T-helper 9 cell (primary cell): Measurements from ENCODE around the gene LDB3.

Experiments
- DNase-seq: peaks from one replicate; pipeline ENCODE4 v3.0.0-alpha.2; 2020

The LDB3 gene

GRCh38 chr10:86687750-86688149 lies 19.4 kb downstream of the LDB3 start:
- no peak for DNase-seq

GRCh38 chr10:86688398-86688921 lies 20.1 kb downstream of the LDB3 start:
- peak; percentile 29 for DNase-seq

GRCh38 chr10:86689146-86689545 lies 20.8 kb downstream of the LDB3 start:
- DNase-seq: no peak

DNA sequence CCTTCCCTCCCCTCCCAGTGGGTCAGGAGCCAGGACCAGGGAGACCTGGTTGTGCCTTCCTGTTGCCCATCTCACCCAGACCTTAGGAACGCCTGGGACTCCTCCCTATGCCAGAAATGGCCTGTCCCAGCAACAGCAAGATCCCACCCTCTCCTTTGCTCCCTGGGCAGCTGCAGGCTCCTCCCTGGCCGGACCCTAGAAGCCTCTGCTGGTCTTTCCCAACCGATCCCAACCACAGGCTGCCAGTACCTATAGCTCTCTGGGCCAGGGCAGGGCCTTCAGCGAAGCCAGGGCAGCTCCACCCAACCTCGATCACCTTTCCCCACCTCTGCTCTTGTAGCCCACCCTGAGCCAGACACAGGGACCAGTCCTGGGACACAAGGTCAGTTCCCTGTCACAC lies 21.9 kb downstream of the LDB3 start:
- DNase-seq: no peak

DNA sequence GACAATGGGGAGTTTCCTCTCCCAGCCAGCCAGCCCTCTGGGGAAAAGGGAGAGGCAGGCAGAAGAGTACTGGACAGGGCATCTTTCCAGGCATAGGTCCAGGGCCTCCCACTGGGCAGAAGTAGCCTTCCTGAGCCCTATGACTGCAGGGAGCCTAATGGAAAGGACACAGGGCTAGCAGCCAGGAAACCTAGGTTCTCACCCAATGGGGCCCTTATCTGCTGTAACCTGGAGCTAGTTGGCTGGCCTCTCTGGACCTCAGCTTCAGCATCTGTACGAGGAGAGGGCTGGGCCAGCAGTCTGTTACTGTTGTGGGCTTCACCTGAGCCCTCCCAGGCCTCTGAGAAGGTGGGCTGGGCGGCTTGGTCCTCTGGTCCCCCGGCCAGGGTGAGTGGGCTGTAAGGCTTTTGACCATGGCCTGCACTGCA lies 22.4 kb downstream of the LDB3 start:
- no peak for DNase-seq

DNA sequence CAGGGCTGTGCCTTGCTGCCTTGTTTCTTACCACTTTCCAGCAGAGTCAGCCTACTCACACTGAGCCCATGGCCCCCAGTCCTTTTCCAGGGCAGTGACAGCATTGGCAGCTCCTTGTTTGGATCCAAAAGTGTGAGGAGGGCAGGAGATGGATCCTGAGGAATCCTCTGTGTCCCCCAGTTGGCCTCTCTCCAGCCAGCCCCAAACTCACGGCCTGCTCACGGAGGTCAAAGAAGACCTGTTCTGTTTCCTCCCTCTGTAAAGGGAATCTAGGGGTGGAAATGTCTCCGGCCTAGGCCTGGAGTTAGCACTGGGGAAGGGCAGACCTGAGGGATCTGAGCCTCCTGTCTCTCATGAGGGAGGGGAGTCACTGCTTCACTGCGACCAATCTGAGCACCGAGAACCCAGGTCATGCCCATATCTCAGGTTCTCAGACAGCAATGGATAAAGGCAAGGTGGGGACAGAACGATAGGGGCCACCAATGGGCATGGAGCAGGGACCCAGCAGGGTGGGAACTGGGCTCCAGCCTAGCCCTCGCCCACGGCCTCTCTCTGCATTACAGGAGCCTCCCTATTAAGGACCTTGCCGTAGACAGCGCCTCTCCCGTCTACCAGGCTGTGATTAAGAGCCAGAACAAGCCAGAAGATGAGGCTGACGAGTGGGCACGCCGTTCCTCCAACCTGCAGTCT lies 23.2 kb downstream of the LDB3 start:
- no peak for DNase-seq

GRCh38 chr10:86692023-86692514 lies 23.8 kb downstream of the LDB3 start:
- DNase-seq: no peak

DNA sequence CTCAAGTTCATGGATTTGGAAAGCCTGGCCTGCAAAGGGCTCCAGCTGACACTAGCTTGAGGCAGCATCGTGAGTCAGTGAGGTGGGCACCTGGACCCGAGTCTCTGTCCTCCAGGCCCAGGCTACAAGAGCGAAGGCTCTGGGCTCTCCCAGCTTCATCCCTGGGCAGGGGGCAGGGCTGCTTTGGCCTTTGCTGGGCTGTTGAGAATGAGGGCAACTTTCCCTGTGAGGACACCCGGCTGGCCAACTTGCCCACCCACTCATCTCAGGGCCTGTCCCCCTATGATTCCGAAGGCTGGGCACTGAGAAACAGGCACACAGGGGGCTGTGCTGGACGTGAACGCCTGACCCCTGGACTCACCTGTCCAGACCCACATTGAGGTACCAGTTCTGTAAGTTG lies 24.4 kb downstream of the LDB3 start:
- no peak for DNase-seq

DNA sequence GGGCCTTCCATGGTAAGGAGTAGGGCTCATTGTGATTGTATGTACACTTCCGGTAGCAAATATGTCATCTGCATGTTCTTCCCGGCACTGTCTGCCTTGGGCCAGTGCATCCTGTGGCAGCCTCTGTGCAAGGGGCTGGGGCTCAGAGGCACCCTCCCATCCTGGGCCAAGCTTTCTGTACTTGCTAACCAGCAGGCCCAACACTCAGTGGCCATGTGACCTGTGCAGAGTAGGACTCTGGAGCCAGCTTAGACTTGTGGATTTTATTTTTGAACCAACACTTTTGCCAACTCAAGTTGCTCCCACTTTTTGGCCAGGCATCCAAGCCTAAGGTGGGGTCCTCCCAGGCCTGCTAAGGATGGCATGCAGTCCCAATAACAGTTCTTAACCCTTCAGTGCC lies 25.0 kb downstream of the LDB3 start:
- no peak for DNase-seq

- peak; percentile 25 for DNase-seq
These were observed 25.5 kb downstream of the LDB3 start for GRCh38 chr10:86693721-86694369.

- no peak for DNase-seq
These were observed 30.1 kb downstream of the LDB3 start for GRCh38 chr10:86698207-86698940.

DNA sequence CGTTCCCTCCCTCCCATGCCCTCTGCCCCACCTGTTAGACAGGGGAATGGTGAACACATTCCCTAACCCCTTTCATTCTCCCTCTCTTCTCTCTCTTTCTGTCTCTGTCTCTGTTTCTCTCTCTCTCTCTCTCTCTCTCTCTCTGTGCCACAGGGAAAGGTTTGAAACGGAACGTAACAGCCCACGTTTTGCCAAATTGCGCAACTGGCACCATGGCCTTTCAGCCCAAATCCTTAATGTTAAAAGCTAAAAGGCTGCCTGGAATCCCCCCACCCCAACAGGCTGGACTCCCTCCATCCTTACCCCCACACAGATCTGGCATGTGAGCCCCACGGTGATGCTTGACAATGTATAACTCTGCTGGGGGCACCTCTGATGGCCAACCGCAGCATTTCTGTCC lies 30.8 kb downstream of the LDB3 start:
- no peak for DNase-seq

DNA sequence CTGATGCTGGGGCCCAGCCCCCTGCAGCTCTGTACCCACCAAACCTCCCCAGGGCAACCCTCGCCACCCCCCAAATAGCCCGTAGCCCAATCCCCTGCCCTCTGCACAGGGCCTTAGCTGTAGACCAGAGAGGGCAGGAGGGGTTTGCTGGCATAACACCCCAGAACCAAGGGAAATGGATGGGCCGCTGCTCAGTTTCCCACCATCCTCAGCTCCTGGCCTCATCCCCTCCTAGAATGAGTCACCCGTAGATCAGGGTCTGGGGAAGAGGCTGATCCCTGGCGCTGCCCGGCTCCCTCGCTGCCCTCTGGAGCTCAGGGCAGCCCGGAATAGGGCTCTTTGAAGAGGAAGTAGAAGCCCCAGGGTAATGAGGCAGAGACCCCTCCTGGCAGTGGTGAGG lies 31.2 kb downstream of the LDB3 start:
- no peak for DNase-seq

DNA sequence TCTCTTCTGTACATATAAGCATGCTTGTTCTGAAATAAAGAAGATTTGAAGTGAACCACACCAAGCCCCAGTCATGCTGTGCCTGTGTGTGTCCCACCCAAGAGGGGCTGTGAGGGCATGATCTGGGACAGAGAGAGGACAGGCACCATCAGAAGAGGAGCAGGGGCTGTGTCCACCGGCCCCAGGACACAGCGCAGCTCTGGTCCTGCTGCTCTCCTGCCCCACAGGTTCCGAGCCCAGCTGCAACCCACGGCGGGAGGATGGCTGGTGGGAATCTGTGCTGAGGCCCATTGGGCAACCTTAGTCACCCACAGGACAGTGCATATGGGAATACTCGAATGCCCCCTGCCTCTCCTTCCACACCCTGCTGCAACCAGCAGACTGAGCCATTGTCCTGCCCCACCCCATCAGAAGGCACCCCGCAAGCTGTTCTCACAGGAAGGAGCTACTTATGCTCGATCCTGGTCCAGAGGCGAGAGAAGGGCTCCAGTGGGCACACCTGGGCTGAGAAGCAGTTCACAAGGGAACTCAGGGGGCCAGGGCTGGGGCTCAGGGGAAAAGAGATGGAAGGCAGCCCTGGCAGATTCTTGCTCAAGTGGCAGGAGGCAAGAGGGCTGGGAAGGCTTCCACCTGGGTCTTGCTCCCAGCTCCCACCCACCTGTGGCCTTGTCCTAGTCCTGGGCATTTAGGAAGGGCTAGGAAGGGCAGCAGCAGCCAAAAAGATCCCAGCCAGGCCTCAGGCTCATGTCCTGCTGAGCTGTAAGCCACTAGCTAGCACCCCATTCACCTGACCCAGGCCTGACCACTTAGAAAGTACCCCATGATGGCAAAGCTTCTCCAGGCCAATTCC lies 31.9 kb downstream of the LDB3 start:
- no peak for DNase-seq

DNA sequence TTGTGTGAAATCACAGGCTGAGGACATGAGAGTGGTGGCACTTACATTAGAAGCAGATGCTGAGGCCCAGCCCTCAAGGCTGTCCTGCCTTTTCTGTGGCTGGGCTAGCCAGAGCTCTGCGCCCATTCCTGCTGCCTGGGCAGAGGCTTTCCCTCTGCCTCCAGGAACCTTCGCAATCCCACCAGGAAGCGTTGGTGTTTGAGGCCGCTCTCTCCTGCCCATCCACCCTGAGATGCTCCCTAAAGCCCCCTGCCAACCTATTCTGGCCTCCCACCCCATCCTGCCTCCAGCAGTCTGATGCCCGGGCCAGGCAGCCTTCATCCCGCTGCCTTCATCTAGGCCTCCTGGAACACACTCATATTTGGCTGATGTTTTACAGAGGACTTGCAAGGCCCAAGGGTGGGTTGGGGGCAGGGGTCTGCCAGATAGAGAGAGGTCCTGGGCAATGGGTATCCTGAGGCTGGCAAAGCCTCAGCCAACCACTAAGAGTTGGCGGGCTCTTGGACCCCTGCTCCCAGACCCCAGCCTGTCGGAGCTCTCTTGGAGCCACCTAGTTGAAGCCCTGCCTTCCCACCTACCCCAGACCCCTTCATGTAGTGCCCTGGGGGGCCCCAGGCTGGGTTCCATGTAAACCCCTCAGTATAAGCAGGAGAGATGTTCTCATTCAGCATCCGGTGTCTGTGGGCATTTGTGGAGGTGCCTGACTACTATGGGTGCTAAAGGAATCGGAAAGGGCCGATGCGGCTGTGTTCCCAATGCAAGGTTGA lies 32.7 kb downstream of the LDB3 start:
- DNase-seq: no peak

DNA sequence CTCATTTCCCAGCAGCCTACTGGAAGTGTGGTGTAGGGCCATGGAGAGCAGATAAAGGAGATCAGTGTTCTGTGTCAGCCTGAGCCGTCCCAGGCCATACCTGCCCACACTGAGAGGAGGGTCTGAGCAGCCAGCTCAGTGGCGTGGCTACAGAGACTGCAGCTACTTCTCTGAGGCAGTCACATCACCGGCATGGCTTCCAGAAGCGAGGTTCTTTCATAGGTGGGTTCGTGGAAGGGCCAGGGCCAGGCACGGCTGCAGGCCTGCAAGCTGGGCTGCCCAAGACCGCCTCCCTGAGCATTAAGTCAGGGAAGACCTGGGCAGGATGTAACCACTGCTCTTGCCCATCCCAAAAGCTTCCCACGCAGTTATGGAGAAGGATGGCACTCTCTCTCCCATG lies 34.9 kb downstream of the LDB3 start:
- DNase-seq: no peak

DNA sequence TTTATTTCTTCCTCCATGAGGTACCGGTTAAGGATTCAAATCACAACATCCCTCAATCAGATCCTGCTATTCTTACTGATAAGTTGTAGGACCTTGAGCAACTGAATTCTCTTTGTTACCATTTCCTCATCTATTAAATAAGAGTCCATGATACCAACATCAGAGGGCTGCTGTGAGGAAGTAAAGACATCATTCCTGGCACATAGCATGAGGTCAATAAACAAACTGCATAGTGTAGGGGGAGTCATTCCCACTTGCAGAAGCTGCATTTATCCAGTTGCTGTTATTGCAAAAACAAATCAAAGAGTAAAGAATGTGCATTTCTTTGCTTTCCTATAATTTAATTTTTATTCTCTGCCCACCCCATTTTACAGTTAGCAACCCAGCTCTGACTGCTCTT lies 36.8 kb downstream of the LDB3 start:
- no peak for DNase-seq

DNA sequence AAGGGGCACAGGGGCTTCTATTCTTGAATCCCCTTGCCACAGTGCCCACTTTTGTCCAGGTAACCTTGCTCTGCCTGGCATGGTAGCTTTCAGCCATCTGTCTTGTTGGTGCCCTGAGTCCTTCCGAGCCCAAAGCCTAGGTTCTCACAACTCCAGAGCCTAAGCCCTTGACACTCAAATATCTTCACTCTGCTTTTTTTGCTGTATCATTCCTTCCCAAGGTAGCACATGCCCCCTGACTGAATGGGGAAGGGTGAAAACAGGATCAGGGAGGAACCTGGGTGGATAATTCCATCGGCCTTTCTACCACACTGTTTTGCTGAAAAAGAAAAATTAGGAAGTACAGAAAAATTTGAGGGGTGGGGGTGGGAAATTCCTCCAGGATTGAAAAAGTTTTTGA lies 37.6 kb downstream of the LDB3 start:
- no peak for DNase-seq

GRCh38 chr10:86706401-86706841 lies 38.1 kb downstream of the LDB3 start:
- no peak for DNase-seq

- no peak for DNase-seq
These were observed 38.7 kb downstream of the LDB3 start for GRCh38 chr10:86706977-86707376.

- no peak for DNase-seq
These were observed 39.2 kb downstream of the LDB3 start for GRCh38 chr10:86707505-86707904.
